Karpas-422 (cell line): ENCODE measurements around the gene ARID1B. TPM values are rescaled to one million over a fixed set of nuclear protein-coding genes. Genes with fewer than 3 reads are reported as not detected.
"Not testable (repeated sequence)": the region's sequence is repeated elsewhere in the genome, so short reads cannot be mapped to it uniquely, and the experiment has no call there.

Source experiments
- DNase-seq: peaks from one replicate; pipeline ENCODE4 v3.0.0-alpha.2; 2015
- H2AFZ ChIP-seq: fragments of 200-600 bp; sonication (generic); 2 replicates; pipeline ENCODE4 v1.6.1; 2014; ENCODE audit warnings: antibody characterized with exemption, low read length, mixed read lengths
- H3K27ac ChIP-seq: fragments of 200-600 bp; sonication (generic); 2 replicates; pipeline ENCODE4 v1.5.1; 2014; ENCODE audit warnings: mild to moderate bottlenecking, low read length, moderate library complexity
- H3K27me3 ChIP-seq: fragments of 200-600 bp; sonication (generic); 2 replicates; pipeline ENCODE4 v1.6.1; 2014; ENCODE audit warnings: low read length, mixed read lengths
- H3K36me3 ChIP-seq: fragments of 200-600 bp; sonication (generic); 2 replicates; pipeline ENCODE4 v1.6.1; 2014; ENCODE audit warnings: low read length, mixed read lengths; ENCODE audit not compliant: insufficient read depth
- H3K4me1 ChIP-seq: fragments of 200-600 bp; sonication (generic); 2 replicates; pipeline ENCODE4 v1.6.1; 2014; ENCODE audit warnings: mild to moderate bottlenecking, low read length, mixed read lengths
- H3K4me2 ChIP-seq: fragments of 200-600 bp; sonication (generic); 2 replicates; pipeline ENCODE4 v1.6.1; 2014; ENCODE audit warnings: low read length, low read depth, mild to moderate bottlenecking; ENCODE audit not compliant: poor library complexity, severe bottlenecking
- H3K4me3 ChIP-seq: fragments of 200-600 bp; sonication (generic); 2 replicates; pipeline ENCODE4 v1.5.1; 2014; ENCODE audit warnings: mild to moderate bottlenecking, antibody characterized with exemption, low read length, mixed read lengths
- H3K79me2 ChIP-seq: fragments of 200-600 bp; sonication (generic); 2 replicates; pipeline ENCODE4 v1.6.1; 2014; ENCODE audit warnings: mild to moderate bottlenecking, low read length, mixed read lengths
- H3K9ac ChIP-seq: fragments of 200-600 bp; sonication (generic); 2 replicates; pipeline ENCODE4 v1.6.0; 2014; ENCODE audit warnings: low read length
- H3K9me2 ChIP-seq: fragments of 200-600 bp; sonication (generic), shearing (Covaris generic); replicated peaks from 2 replicates; pipeline ENCODE4 v1.6.0; 2014; ENCODE audit warnings: mild to moderate bottlenecking, low read length, moderate library complexity; ENCODE audit not compliant: insufficient read depth
- H3K9me3 ChIP-seq: fragments of 300-700, 200-600 bp; sonication (generic); 2 replicates; pipeline ENCODE4 v1.6.1; 2014; ENCODE audit warnings: low read length, mixed read lengths
- H4K20me1 ChIP-seq: fragments of 200-600 bp; sonication (generic); 2 replicates; pipeline ENCODE4 v1.6.1; 2014; ENCODE audit warnings: mild to moderate bottlenecking, antibody characterized with exemption, low read length, low read depth; ENCODE audit not compliant: insufficient read depth
- total RNA-seq: library from RNA; depleted of rRNA; stranded (reverse); fragments of >200 nt; shearing (Covaris generic); gene quantifications from 2 replicates; pipeline ENCODE4 v1.2.3, GENCODE V29; 2014; ENCODE audit warnings: low replicate concordance

ARID1B gene
- total RNA-seq, 1 experiment from 2014 or later: 174 TPM

- Histone ChIP-seq H3K27me3 (no peaks in the 10 kb centered on the region), H4K20me1 (no peaks in the 10 kb centered on the region), H2AFZ (no peak overlapping the region), H3K9me2 (no peaks in the 10 kb centered on the region), H3K4me3 (peak overlapping the region; percentile 69), H3K27ac (peak overlapping the region; percentile 95), H3K36me3 (no peaks in the 10 kb centered on the region), H3K9ac (peak overlapping the region; percentile 81), H3K4me1 (peaks cover 99% of the 10 kb centered on the region), H3K9me3 (no peaks in the 10 kb centered on the region), H3K79me2 (peaks cover 100% of the 10 kb centered on the region), H3K4me2 (peak overlapping the region; percentile 86)
- peak; percentile 80 for DNase-seq
Observed at GRCh38 chr6:156975414-156975813, 198.2 kb downstream of the ARID1B start.

- Histone ChIP-seq H3K9me3 (no peaks in the 10 kb centered on the region), H3K9ac (peak overlapping the region; percentile 81), H3K4me3 (peak overlapping the region; percentile 69), H3K27me3 (no peaks in the 10 kb centered on the region), H3K4me1 (peaks cover 99% of the 10 kb centered on the region), H3K36me3 (no peaks in the 10 kb centered on the region), H3K27ac (peak overlapping the region; percentile 95), H4K20me1 (no peaks in the 10 kb centered on the region; the same call in 1 of the 2 replicates), H3K9me2 (no peaks in the 10 kb centered on the region), H2AFZ (no peak overlapping the region), H3K4me2 (peak overlapping the region; percentile 86), H3K79me2 (peaks cover 100% of the 10 kb centered on the region)
- peak; percentile 90 for DNase-seq
Observed at GRCh38 chr6:156976216-156977127, 199.3 kb downstream of the ARID1B start.

- no peak for DNase-seq
- H3K4me3 ChIP-seq: peak overlapping the region; percentile 69
- no peaks in the 10 kb centered on the region; the same call in 1 of the 2 replicates for H4K20me1 ChIP-seq
- H3K9ac ChIP-seq: peak overlapping the region; percentile 81
- peak overlapping the region; percentile 86 for H3K4me2 ChIP-seq
- no peaks in the 10 kb centered on the region for H3K36me3 ChIP-seq
- peaks cover 99% of the 10 kb centered on the region for H3K4me1 ChIP-seq
- peak overlapping the region; percentile 95 for H3K27ac ChIP-seq
- no peaks in the 10 kb centered on the region for H3K9me2 ChIP-seq
- H3K9me3 ChIP-seq: no peaks in the 10 kb centered on the region
- H2AFZ ChIP-seq: no peak overlapping the region
- H3K79me2 ChIP-seq: peaks cover 100% of the 10 kb centered on the region
- no peaks in the 10 kb centered on the region for H3K27me3 ChIP-seq
Observed at GRCh38 chr6:156977527-156978291, 200.5 kb downstream of the ARID1B start.

- Histone ChIP-seq H3K79me2 (peaks cover 100% of the 10 kb centered on the region), H3K9ac (peak overlapping the region; percentile 81), H4K20me1 (no peaks in the 10 kb centered on the region; the same call in 1 of the 2 replicates), H3K4me2 (peak overlapping the region; percentile 86), H3K9me2 (no peaks in the 10 kb centered on the region), H3K4me1 (peaks cover 99% of the 10 kb centered on the region), H3K9me3 (no peaks in the 10 kb centered on the region), H3K4me3 (peak overlapping the region; percentile 69), H3K27ac (peak overlapping the region; percentile 95), H2AFZ (no peak overlapping the region), H3K27me3 (no peaks in the 10 kb centered on the region), H3K36me3 (no peaks in the 10 kb centered on the region)
- no peak for DNase-seq
Observed at GRCh38 chr6:156978948-156979347, 201.8 kb downstream of the ARID1B start.

- no peaks in the 10 kb centered on the region for H3K36me3 ChIP-seq
- H3K27me3 ChIP-seq: no peaks in the 10 kb centered on the region
- H2AFZ ChIP-seq: no peak overlapping the region
- peak; percentile 62 for DNase-seq
- H3K9me2 ChIP-seq: no peaks in the 10 kb centered on the region
- H3K27ac ChIP-seq: peak overlapping the region; percentile 69
- H3K79me2 ChIP-seq: peaks cover 100% of the 10 kb centered on the region
- peak overlapping the region; percentile 43 for H3K9ac ChIP-seq
- no peaks in the 10 kb centered on the region for H3K9me3 ChIP-seq
- no peaks in the 10 kb centered on the region; the same call in 1 of the 2 replicates for H4K20me1 ChIP-seq
- H3K4me3 ChIP-seq: peak overlapping the region; percentile 23; the same call in 1 of the 2 replicates
- peaks cover 99% of the 10 kb centered on the region for H3K4me1 ChIP-seq
- peak overlapping the region; percentile 53 for H3K4me2 ChIP-seq
Observed at GRCh38 chr6:156980515-156980914, 203.3 kb downstream of the ARID1B start.

- Histone ChIP-seq H3K9ac (peak overlapping the region; percentile 43), H3K4me1 (peaks cover 99% of the 10 kb centered on the region), H3K36me3 (no peaks in the 10 kb centered on the region), H3K27ac (peak overlapping the region; percentile 69), H3K27me3 (no peaks in the 10 kb centered on the region), H3K79me2 (peaks cover 100% of the 10 kb centered on the region), H2AFZ (no peak overlapping the region), H3K4me3 (peak overlapping the region; percentile 23; the same call in 1 of the 2 replicates), H3K9me2 (no peaks in the 10 kb centered on the region), H3K4me2 (peak overlapping the region; percentile 53), H4K20me1 (no peaks in the 10 kb centered on the region; the same call in 1 of the 2 replicates), H3K9me3 (no peaks in the 10 kb centered on the region)
- no peak for DNase-seq
Observed at GRCh38 chr6:156980948-156981347, 203.8 kb downstream of the ARID1B start.

- DNase-seq: peak; percentile 67
- H4K20me1 ChIP-seq: no peaks in the 10 kb centered on the region; the same call in 1 of the 2 replicates
- H3K9me3 ChIP-seq: no peaks in the 10 kb centered on the region
- H3K27me3 ChIP-seq: no peaks in the 10 kb centered on the region
- peak overlapping the region; percentile 69 for H3K27ac ChIP-seq
- no peaks in the 10 kb centered on the region for H3K36me3 ChIP-seq
- H2AFZ ChIP-seq: no peak overlapping the region
- H3K4me1 ChIP-seq: peaks cover 100% of the 10 kb centered on the region
- peaks cover 100% of the 10 kb centered on the region for H3K79me2 ChIP-seq
- no peaks in the 10 kb centered on the region for H3K9me2 ChIP-seq
- H3K4me3 ChIP-seq: no peak overlapping the region
- peak overlapping the region; percentile 24; the same call in 1 of the 2 replicates for H3K9ac ChIP-seq
- peak overlapping the region; percentile 53 for H3K4me2 ChIP-seq
Observed at GRCh38 chr6:156982168-156982567, 205.0 kb downstream of the ARID1B start.

DNA sequence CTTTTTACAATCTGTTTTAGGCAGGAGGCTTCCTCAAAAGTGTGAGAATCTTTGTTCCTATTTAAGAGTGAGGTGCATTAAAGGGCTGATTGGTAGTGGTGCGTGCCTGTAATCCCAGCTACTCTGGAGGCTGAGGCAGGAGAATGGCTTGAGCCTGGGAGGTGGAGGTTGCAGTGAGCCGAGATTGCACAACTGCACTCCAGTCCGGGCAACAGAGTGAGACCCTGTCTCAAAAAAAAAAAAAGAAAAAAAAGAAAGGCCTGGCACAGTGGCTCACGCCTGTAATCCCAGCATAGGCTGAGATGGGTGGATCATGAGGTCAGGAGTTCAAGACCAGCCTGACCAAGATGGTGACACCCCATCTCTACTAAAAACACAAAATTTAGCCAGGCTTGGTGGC, 205.7 kb downstream of the ARID1B start:
- Histone ChIP-seq H3K4me1 (peaks cover 100% of the 10 kb centered on the region), H3K79me2 (peaks cover 100% of the 10 kb centered on the region), H3K9ac (0 out of 2 replicates have a peak overlapping the region, but pooled peaks have one; percentile 24), H3K27ac (peak overlapping the region; percentile 69), H3K4me2 (peak overlapping the region; percentile 53)
- not testable (repeated sequence) for H4K20me1 ChIP-seq, H3K4me3 ChIP-seq, H3K9me3 ChIP-seq, H3K36me3 ChIP-seq, DNase-seq, H3K27me3 ChIP-seq, H2AFZ ChIP-seq, H3K9me2 ChIP-seq
